ENCODE results near the gene PRKAR2A. TPM values are rescaled to one million over a fixed set of nuclear protein-coding genes. Genes with fewer than 3 reads are reported as not detected.
"Not testable (repeated sequence)": the region's sequence is repeated elsewhere in the genome, so short reads cannot be mapped to it uniquely, and the experiment has no call there.

The PRKAR2A gene
- polyA plus RNA-seq, 5 donors, result 25.7 to 36.9 (median 32.5) TPM

GRCh38 chr3:48847053-48847503 is 596 bp downstream of the PRKAR2A start:
- peak; percentile 61 to 67 for DNase-seq

GRCh38 chr3:48845170-48845569 is 2.5 kb downstream of the PRKAR2A start:
- DNase-seq, result no peak

- no peak for DNase-seq
Observed at GRCh38 chr3:48837163-48837562, 10.5 kb downstream of the PRKAR2A start.

GRCh38 chr3:48835650-48836366 is 11.9 kb downstream of the PRKAR2A start:
- no peak for DNase-seq

GRCh38 chr3:48832684-48833083 is 15.0 kb downstream of the PRKAR2A start:
- DNase-seq, result no peak

- no peak for DNase-seq
Observed at GRCh38 chr3:48830715-48831114, 17.0 kb downstream of the PRKAR2A start.

- DNase-seq, result not testable (repeated sequence)
Observed at GRCh38 chr3:48829525-48829924, 18.1 kb downstream of the PRKAR2A start.

- not testable (repeated sequence) for DNase-seq
Observed at GRCh38 chr3:48827874-48828273, 19.8 kb downstream of the PRKAR2A start.

- DNase-seq, result no peak
Observed at GRCh38 chr3:48826451-48826850, 21.2 kb downstream of the PRKAR2A start.

GRCh38 chr3:48820612-48821324 is 26.9 kb downstream of the PRKAR2A start:
- DNase-seq, result no peak

- DNase-seq, result no peak
Observed at GRCh38 chr3:48819234-48820221, 28.1 kb downstream of the PRKAR2A start.

- DNase-seq, result no peak
Observed at GRCh38 chr3:48811524-48811923, 36.1 kb downstream of the PRKAR2A start.

- DNase-seq, result no peak
Observed at GRCh38 chr3:48804930-48805329, 42.7 kb downstream of the PRKAR2A start.

- DNase-seq, result not testable (repeated sequence)
Observed at GRCh38 chr3:48800831-48801230, 46.8 kb downstream of the PRKAR2A start.

GRCh38 chr3:48798998-48799397 is 48.7 kb downstream of the PRKAR2A start:
- no peak for DNase-seq

- DNase-seq, result no peak
Observed at GRCh38 chr3:48797626-48798025, 50.0 kb downstream of the PRKAR2A start.

GRCh38 chr3:48795997-48796732 is 51.5 kb downstream of the PRKAR2A start:
- DNase-seq, result no peak

- DNase-seq, result not testable (repeated sequence)
Observed at GRCh38 chr3:48793484-48793883, 54.2 kb downstream of the PRKAR2A start.

GRCh38 chr3:48789665-48790064 is 58.0 kb downstream of the PRKAR2A start:
- DNase-seq, result no peak

- DNase-seq, result no peak
Observed at GRCh38 chr3:48788544-48789162, 59.0 kb downstream of the PRKAR2A start.
